ENCODE results near the gene PADI4. TPM values are rescaled to one million over a fixed set of nuclear protein-coding genes. Genes with fewer than 3 reads are reported as not detected.

PADI4 gene
- total and polyA plus RNA-seq, 2 of the 4 experiments (the other 2 are of a cell fraction), result not detected

- H3K9ac ChIP-seq (ENCODE audit: low read depth, low read length), result no peak overlapping the region
- H3K18ac ChIP-seq (ENCODE audit: low read depth, low read length), result no peak overlapping the region
- H2BK5ac ChIP-seq (ENCODE audit: low read depth, low read length, poor library complexity, severe bottlenecking), result no peak overlapping the region
- no peak overlapping the region for H2AK9ac ChIP-seq (replicated peaks; ENCODE audit: low read depth, low read length, poor library complexity)
- 0 out of 4 replicates have a peak, but pooled peaks cover 0 to 3% of the 10 kb centered on the region in 2 experiments for H3K79me1 ChIP-seq (ENCODE audit: low read depth in 1 of 2, low read length in 2 of 2)
- H3K14ac ChIP-seq (replicated peaks; ENCODE audit: low read depth, low read length), result no peak overlapping the region
- no peak overlapping the region for H3K27ac ChIP-seq (ENCODE audit: insufficient read depth, low read length)
- no peak overlapping the region for H3K56ac ChIP-seq (ENCODE audit: extremely low read depth, insufficient read depth, low read length)
- intact Hi-C loops (cut with micrococcal nuclease), result no loop called here
- H3K4me2 ChIP-seq (ENCODE audit: low read depth, low read length), result no peak overlapping the region
- in situ Hi-C loops (cut with MboI; ENCODE audit: low sequenced_read_pairs), result no loop called here
- H3K4me3 ChIP-seq (ENCODE audit: insufficient read depth, low read depth, low read length), result no peak overlapping the region
- ATAC-seq (ENCODE audit: low read depth) (no peak), DNase-seq (no peak)
- H3K27me3 ChIP-seq (ENCODE audit: control insufficient read depth, insufficient read depth, low read length), result no peaks in the 10 kb centered on the region; the same call in 1 of the 2 replicates
- H3K36me3 ChIP-seq (ENCODE audit: control insufficient read depth, insufficient read depth, low read length), result peaks cover 2% of the 10 kb centered on the region
- H4K8ac ChIP-seq (ENCODE audit: low read depth in 2 of 2, low read length in 2 of 2), result no peak overlapping the region
- H4K5ac ChIP-seq (ENCODE audit: low read depth, low read length), result no peak overlapping the region
- no peak overlapping the region for H3K23ac ChIP-seq (ENCODE audit: low read depth, low read length)
- ChIA-PET POLR2A (ENCODE audit: unreplicated experiment) (no interaction called here), CTCF (no interaction called here)
- H2BK20ac ChIP-seq (ENCODE audit: low read depth, low read length), result no peak overlapping the region
- TF ChIP-seq, protein P1, sequence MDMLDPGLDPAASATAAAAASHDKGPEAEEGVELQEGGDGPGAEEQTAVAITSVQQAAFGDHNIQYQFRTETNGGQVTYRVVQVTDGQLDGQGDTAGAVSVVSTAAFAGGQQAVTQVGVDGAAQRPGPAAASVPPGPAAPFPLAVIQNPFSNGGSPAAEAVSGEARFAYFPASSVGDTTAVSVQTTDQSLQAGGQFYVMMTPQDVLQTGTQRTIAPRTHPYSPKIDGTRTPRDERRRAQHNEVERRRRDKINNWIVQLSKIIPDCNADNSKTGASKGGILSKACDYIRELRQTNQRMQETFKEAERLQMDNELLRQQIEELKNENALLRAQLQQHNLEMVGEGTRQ (IDR thresholded peaks at IDR 0.05; ENCODE audit: low read depth, low read length), result no peak
- no peak for TF ChIP-seq MAFK (IDR thresholded peaks at IDR 0.05; ENCODE audit: low read depth, low read length)
- no peak for TF ChIP-seq RFX5 (IDR thresholded peaks at IDR 0.05; ENCODE audit: low read depth, low read length)
- TF ChIP-seq, protein P2, sequence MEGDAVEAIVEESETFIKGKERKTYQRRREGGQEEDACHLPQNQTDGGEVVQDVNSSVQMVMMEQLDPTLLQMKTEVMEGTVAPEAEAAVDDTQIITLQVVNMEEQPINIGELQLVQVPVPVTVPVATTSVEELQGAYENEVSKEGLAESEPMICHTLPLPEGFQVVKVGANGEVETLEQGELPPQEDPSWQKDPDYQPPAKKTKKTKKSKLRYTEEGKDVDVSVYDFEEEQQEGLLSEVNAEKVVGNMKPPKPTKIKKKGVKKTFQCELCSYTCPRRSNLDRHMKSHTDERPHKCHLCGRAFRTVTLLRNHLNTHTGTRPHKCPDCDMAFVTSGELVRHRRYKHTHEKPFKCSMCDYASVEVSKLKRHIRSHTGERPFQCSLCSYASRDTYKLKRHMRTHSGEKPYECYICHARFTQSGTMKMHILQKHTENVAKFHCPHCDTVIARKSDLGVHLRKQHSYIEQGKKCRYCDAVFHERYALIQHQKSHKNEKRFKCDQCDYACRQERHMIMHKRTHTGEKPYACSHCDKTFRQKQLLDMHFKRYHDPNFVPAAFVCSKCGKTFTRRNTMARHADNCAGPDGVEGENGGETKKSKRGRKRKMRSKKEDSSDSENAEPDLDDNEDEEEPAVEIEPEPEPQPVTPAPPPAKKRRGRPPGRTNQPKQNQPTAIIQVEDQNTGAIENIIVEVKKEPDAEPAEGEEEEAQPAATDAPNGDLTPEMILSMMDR (conservative IDR thresholded peaks at IDR 0.05; ENCODE audit: low read depth, low read length), result no peak
- TF ChIP-seq FOS (IDR thresholded peaks at IDR 0.05; ENCODE audit: low read depth, low read length), result no peak
- no peak for TF ChIP-seq MAZ (IDR thresholded peaks at IDR 0.05; ENCODE audit: borderline replicate concordance, low read depth, low read length)
- TF ChIP-seq ELK1 (IDR thresholded peaks at IDR 0.05; ENCODE audit: borderline replicate concordance, low read depth, low read length), result no peak
- TF ChIP-seq CEBPB (IDR thresholded peaks at IDR 0.05; ENCODE audit: low read depth, low read length), result no peak
- H2AK5ac ChIP-seq (ENCODE audit: low read depth, low read length), result no peak overlapping the region
- H3K4ac ChIP-seq (ENCODE audit: low read depth, low read length), result no peak overlapping the region
- peaks cover 2% of the 10 kb centered on the region; the same call in 1 of the 2 replicates for H3K4me1 ChIP-seq (ENCODE audit: control insufficient read depth, insufficient read depth, low read length)
- no peaks in the 10 kb centered on the region; the same call in 1 of the 2 replicates for H3K9me1 ChIP-seq (ENCODE audit: insufficient read depth, low read length)
- H4K20me1 ChIP-seq (ENCODE audit: insufficient read depth, low read length), result peaks cover 8% of the 10 kb centered on the region
- H4K91ac ChIP-seq (ENCODE audit: insufficient read depth, low read depth, low read length), result no peak overlapping the region
- no TSS peak for BruUV-seq (replicated peaks)
- no peak overlapping the region for H2AFZ ChIP-seq (replicated peaks; ENCODE audit: low read length, poor library complexity)
- H3K9me3 ChIP-seq (ENCODE audit: control insufficient read depth, insufficient read depth, low read length), result no peaks in the 10 kb centered on the region
- no CpG with 5 or more reads among the region's 3 CpGs for WGBS, 2 experiments (ENCODE audit: extremely low coverage in 2 of 2, insufficient read length in 1 of 2)
- no peak overlapping the region for H2BK120ac ChIP-seq (ENCODE audit: low read depth, low read length)
- H2BK15ac ChIP-seq (ENCODE audit: low read depth, low read length), result no peak overlapping the region
- dilution Hi-C loops (cut with HindIII; ENCODE audit: low sequenced_read_pairs, unreplicated experiment), result no loop called here
Measured at GRCh38 chr1:17403081-17403480, 95.1 kb downstream of the PADI4 start.

All from IMR-90 (cell line).